Measurements from ENCODE around the gene CLEC16A. TPM values are rescaled to one million over a fixed set of nuclear protein-coding genes. Genes with fewer than 3 reads are reported as not detected.

CLEC16A gene
- total and polyA plus RNA-seq, 9 of the 15 experiments (the other 6 are each of a cell fraction or from before 2014, with no cell fraction given) = 1.00 to 22.3 (median 10.0) TPM

GRCh38 chr16:11091021-11091785 is 146.8 kb downstream of the CLEC16A start (continued):
- TF ChIP-seq, protein P1, sequence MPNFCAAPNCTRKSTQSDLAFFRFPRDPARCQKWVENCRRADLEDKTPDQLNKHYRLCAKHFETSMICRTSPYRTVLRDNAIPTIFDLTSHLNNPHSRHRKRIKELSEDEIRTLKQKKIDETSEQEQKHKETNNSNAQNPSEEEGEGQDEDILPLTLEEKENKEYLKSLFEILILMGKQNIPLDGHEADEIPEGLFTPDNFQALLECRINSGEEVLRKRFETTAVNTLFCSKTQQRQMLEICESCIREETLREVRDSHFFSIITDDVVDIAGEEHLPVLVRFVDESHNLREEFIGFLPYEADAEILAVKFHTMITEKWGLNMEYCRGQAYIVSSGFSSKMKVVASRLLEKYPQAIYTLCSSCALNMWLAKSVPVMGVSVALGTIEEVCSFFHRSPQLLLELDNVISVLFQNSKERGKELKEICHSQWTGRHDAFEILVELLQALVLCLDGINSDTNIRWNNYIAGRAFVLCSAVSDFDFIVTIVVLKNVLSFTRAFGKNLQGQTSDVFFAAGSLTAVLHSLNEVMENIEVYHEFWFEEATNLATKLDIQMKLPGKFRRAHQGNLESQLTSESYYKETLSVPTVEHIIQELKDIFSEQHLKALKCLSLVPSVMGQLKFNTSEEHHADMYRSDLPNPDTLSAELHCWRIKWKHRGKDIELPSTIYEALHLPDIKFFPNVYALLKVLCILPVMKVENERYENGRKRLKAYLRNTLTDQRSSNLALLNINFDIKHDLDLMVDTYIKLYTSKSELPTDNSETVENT (CRISPR knock-in tag; IDR thresholded peaks at IDR 0.05) = no peak
- TF ChIP-seq ZNF316 (IDR thresholded peaks at IDR 0.05) = peak; percentile 73

GRCh38 chr16:11092788-11093571 is 148.6 kb downstream of the CLEC16A start:
- in situ Hi-C loops (cut with MboI) = no loop called here
- WGBS (ENCODE audit: insufficient coverage, low coverage, missing lambda C conversion rate) = 88% methylated on average over 12 of the region's 12 CpGs
- Histone ChIP-seq H4K20me1 (replicated peaks; ENCODE audit: control insufficient read depth, insufficient read depth, low read length) (peaks cover 15% of the 10 kb centered on the region; the same call in 1 of the 2 replicates), H3K79me2 (ENCODE audit: control insufficient read depth, insufficient read depth, low read length) (no peaks in the 10 kb centered on the region), H2AFZ (ENCODE audit: low read depth, low read length) (no peak overlapping the region), H3K27ac (ENCODE audit: extremely low read depth, low read depth, low read length) (no peak overlapping the region), H3K27me3 (ENCODE audit: control insufficient read depth in 2 of 2, insufficient read depth in 2 of 2, low read length in 2 of 2) (no peaks in the 10 kb centered on the region), H3K4me2 (ENCODE audit: insufficient read depth, low read length) (no peak overlapping the region), H3K9me3 (replicated peaks; ENCODE audit: control insufficient read depth, insufficient read depth, low read depth, low read length) (no peaks in the 10 kb centered on the region), H3K36me3 (ENCODE audit: control insufficient read depth, insufficient read depth, low read length) (peaks cover 13% of the 10 kb centered on the region; the same call in 2 of the 3 replicates), H3K4me3 (no peak overlapping the region), H3K9me1 (ENCODE audit: control insufficient read depth, insufficient read depth, low read length) (no peaks in the 10 kb centered on the region), H3K4me1 (replicated peaks in 1 of 2; ENCODE audit: control insufficient read depth in 2 of 2, insufficient read depth in 2 of 2, low read length in 2 of 2) (peaks cover 34 to 44% of the 10 kb centered on the region in 2 experiments), H3K9ac (ENCODE audit: insufficient read depth in 1 of 2, low read depth in 2 of 2, low read length in 2 of 2) (peak overlapping the region in 1 of 2 experiments; percentile 6; a peak in 1 of 4 replicates)
- FAIRE-seq (no peak), ATAC-seq (no peak), DNase-seq (ENCODE audit: extremely low read depth in 1 of 4, low spot score in 3 of 4) (no peak)
- TF ChIP-seq ZNF586 (CRISPR knock-in tag; conservative IDR thresholded peaks at IDR 0.05) (no peak), ZBTB34 (CRISPR knock-in tag; IDR thresholded peaks at IDR 0.05) (no peak), HDAC6 (IDR thresholded peaks at IDR 0.05; ENCODE audit: low read depth, low read length) (no peak), NRF1 (conservative IDR thresholded peaks at IDR 0.05 in 1 of 2, IDR thresholded peaks at IDR 0.05 in 1 of 2) (no peak), XRCC5 (IDR thresholded peaks at IDR 0.05; ENCODE audit: low read depth, low read length) (no peak), ZNF75A (CRISPR knock-in tag; IDR thresholded peaks at IDR 0.05) (no peak), ELF4 (CRISPR knock-in tag; IDR thresholded peaks at IDR 0.05) (no peak), ZNF311 (CRISPR knock-in tag; IDR thresholded peaks at IDR 0.05) (no peak)
- TF ChIP-seq, protein P2, sequence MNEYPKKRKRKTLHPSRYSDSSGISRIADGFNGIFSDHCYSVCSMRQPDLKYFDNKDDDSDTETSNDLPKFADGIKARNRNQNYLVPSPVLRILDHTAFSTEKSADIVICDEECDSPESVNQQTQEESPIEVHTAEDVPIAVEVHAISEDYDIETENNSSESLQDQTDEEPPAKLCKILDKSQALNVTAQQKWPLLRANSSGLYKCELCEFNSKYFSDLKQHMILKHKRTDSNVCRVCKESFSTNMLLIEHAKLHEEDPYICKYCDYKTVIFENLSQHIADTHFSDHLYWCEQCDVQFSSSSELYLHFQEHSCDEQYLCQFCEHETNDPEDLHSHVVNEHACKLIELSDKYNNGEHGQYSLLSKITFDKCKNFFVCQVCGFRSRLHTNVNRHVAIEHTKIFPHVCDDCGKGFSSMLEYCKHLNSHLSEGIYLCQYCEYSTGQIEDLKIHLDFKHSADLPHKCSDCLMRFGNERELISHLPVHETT (CRISPR knock-in tag; conservative IDR thresholded peaks at IDR 0.05 in 1 of 2, IDR thresholded peaks at IDR 0.05 in 1 of 2) = no peak
- BruUV-seq (replicated peaks) = no TSS peak
- CTCF ChIA-PET (ENCODE audit: low intra/inter-chr PET ratio) = no interaction called here
- POLR2A ChIA-PET = interaction anchor here (0.9 kb wide), 1 partner anchor 12 kb away, joined by 3 read pairs; no protein-coding TSS in a partner anchor
- intact Hi-C loops (cut with micrococcal nuclease) = no loop called here

Data from K562 (cell line).